BJ (cell line): ENCODE data around the gene SCYGR1. TPM values are rescaled to one million over a fixed set of nuclear protein-coding genes. Genes with fewer than 3 reads are reported as not detected.

Experiments used
- CTCF ChIA-PET: fragments of 350-600 bp; formaldehyde crosslinking; extraction: SDS; loops from one replicate; lab custom pipeline; 2021; ENCODE audit warnings: antibody characterized with exemption, inconsistent platforms; lab: Yijun Ruan, JAX
- POLR2A ChIA-PET: fragments of 300-600 bp; sonication (Branson Sonifier 250); formaldehyde crosslinking; extraction: SDS; loops from one replicate; lab custom pipeline; 2021; ENCODE audit warnings: antibody characterized with exemption; lab: Charles Lee
- DNase-seq: peaks from one replicate; pipeline ENCODE4 v3.0.0-alpha.2; 2011; ENCODE audit warnings: low read depth
- H3K27me3 ChIP-seq: 2 replicates; pipeline ENCODE4 v1.6.0; 2011; ENCODE audit warnings: low read length; ENCODE audit not compliant: control insufficient read depth, insufficient read depth
- H3K36me3 ChIP-seq: 2 replicates; pipeline ENCODE4 v1.5.1; 2011; ENCODE audit warnings: low read length; ENCODE audit not compliant: control insufficient read depth, insufficient read depth
- H3K4me3 ChIP-seq: 2 replicates; pipeline ENCODE4 v1.5.1; 2011; ENCODE audit warnings: low read depth, mild to moderate bottlenecking, control low read depth, low read length
- CTCF ChIP-seq: IDR thresholded peaks from 2 replicates; pipeline ENCODE4 v1.5.1; 2011; ENCODE audit warnings: low read depth, mild to moderate bottlenecking, control low read depth, inconsistent platforms, low read length, moderate library complexity; ENCODE audit not compliant: insufficient read depth
- polyA plus RNA-seq: library from polyadenylated mRNA; depleted of rRNA; stranded (reverse); fragments of >200 nt; gene quantifications from 2 replicates; pipeline ENCODE4 v1.2.3, GENCODE V29; 2011

The SCYGR1 gene
- polyA plus RNA-seq, 1 experiment: not detected

GRCh38 chr2:227363756-227364155 lies 24.0 kb downstream of the SCYGR1 start:
- no peaks in the 10 kb centered on the region for H3K36me3 ChIP-seq
- H3K4me3 ChIP-seq: no peak overlapping the region
- ChIA-PET CTCF (no interaction called here), POLR2A (no interaction called here)
- TF ChIP-seq CTCF: no peak
- no peaks in the 10 kb centered on the region for H3K27me3 ChIP-seq
- no peak for DNase-seq

- no peak for TF ChIP-seq CTCF
- Histone ChIP-seq H3K36me3 (peaks cover 6% of the 10 kb centered on the region), H3K4me3 (no peak overlapping the region), H3K27me3 (no peaks in the 10 kb centered on the region)
- CTCF ChIA-PET: interaction anchor here (1.4 kb wide), 1 partner anchor 23 kb away, joined by 3 read pairs; no protein-coding TSS in a partner anchor
- DNase-seq: no peak
- POLR2A ChIA-PET: no interaction called here
These were observed 27.4 kb downstream of the SCYGR1 start for GRCh38 chr2:227360351-227360750.

- Histone ChIP-seq H3K27me3 (no peaks in the 10 kb centered on the region), H3K36me3 (peaks cover 9% of the 10 kb centered on the region), H3K4me3 (no peak overlapping the region)
- DNase-seq: no peak
- ChIA-PET POLR2A (no interaction called here), CTCF (no interaction called here)
- no peak for TF ChIP-seq CTCF
These were observed 36.1 kb downstream of the SCYGR1 start for GRCh38 chr2:227351639-227352038.

- DNase-seq: no peak
- Histone ChIP-seq H3K36me3 (peaks cover 4% of the 10 kb centered on the region), H3K27me3 (no peaks in the 10 kb centered on the region), H3K4me3 (no peak overlapping the region)
- ChIA-PET CTCF (no interaction called here), POLR2A (no interaction called here)
- TF ChIP-seq CTCF: no peak
These were observed 37.6 kb downstream of the SCYGR1 start for GRCh38 chr2:227349989-227350612.

- TF ChIP-seq CTCF: no peak
- POLR2A ChIA-PET: no interaction called here
- Histone ChIP-seq H3K36me3 (peaks cover 4% of the 10 kb centered on the region), H3K4me3 (no peak overlapping the region), H3K27me3 (no peaks in the 10 kb centered on the region)
- no peak for DNase-seq
- CTCF ChIA-PET: no interaction called here
These were observed 39.4 kb downstream of the SCYGR1 start for GRCh38 chr2:227348324-227348723.
